ENCODE data around the gene ARHGAP25. TPM values are rescaled to one million over a fixed set of nuclear protein-coding genes. Genes with fewer than 3 reads are reported as not detected.

ARHGAP25 gene
- total and polyA plus RNA-seq, 2 of the 4 experiments (the other 2 are of a cell fraction) = 0.29 to 0.36 TPM

DNA sequence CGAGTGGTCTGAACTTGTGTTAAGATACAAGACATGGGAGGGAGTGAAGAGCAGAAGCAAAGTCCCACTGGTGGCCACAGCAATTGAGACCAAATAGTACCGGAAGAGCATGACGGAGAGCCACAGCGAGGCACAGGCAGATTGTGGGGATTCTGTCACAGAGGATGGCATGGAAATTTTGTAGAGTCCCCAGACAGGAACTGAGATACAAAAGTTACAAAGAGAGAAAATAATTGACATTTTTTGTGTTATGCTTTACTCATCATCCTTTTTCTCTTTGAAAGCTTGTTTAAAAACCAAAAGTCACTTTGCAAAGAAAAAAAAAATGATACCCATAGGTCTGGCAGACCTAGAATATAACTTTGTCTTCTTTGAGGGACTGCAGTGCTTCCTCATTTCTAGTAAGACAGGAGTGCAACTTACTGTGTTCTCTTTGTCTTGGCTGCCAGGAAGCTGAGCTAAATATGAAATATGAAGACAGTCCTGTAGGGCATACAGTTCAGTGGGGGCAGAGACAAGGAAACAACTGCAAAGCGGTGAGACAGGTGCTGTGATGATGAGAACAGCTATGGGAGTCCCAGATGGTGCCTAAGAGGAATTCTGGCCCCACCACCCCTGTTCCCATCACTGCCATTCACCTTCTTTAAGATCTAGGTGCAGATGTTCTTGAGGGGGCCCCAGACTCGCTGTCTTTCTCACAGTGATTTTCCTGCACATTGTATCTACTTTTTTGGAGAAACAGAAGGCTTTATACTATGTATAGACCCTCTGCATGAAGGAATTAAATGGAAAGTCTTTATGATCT, 5.2 kb downstream of the ARHGAP25 start (continued):
- TF ChIP-seq BHLHE40 (IDR thresholded peaks at IDR 0.05; ENCODE audit: low read depth, low read length) = no peak
- no peak for TF ChIP-seq POLR2A (IDR thresholded peaks at IDR 0.05; ENCODE audit: low read depth, low read length)
- no peak for TF ChIP-seq NFE2L2 (IDR thresholded peaks at IDR 0.05; ENCODE audit: low read depth, low read length)
- TF ChIP-seq, protein P1, sequence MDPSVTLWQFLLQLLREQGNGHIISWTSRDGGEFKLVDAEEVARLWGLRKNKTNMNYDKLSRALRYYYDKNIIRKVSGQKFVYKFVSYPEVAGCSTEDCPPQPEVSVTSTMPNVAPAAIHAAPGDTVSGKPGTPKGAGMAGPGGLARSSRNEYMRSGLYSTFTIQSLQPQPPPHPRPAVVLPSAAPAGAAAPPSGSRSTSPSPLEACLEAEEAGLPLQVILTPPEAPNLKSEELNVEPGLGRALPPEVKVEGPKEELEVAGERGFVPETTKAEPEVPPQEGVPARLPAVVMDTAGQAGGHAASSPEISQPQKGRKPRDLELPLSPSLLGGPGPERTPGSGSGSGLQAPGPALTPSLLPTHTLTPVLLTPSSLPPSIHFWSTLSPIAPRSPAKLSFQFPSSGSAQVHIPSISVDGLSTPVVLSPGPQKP (IDR thresholded peaks at IDR 0.05; ENCODE audit: borderline replicate concordance, low read depth, low read length) = no peak
- no peak for TF ChIP-seq FOS (IDR thresholded peaks at IDR 0.05; ENCODE audit: low read depth, low read length)
